GM13976 (cell line): ENCODE results near the gene NHSL1.

Experiments
- DNase-seq: peaks from one replicate; pipeline ENCODE4 v3.0.0; 2012; ENCODE audit warnings: low spot score
- CTCF ChIP-seq: IDR thresholded peaks from 2 replicates; pipeline ENCODE4 v1.5.1; 2012; ENCODE audit warnings: borderline replicate concordance, mild to moderate bottlenecking; ENCODE audit not compliant: insufficient read depth; ENCODE audit errors: extremely low read depth, missing control alignments, control extremely low read depth
- in situ Hi-C: fragments of 300-500 bp; cut with MboI; formaldehyde crosslinking; loops from one replicate; pipeline ENCODE4 v1.12.0; 2022; ENCODE audit warnings: low sequenced_read_pairs, mixed read lengths, inconsistent platforms; ENCODE audit not compliant: unreplicated experiment

The NHSL1 gene

GRCh38 chr6:138396709-138397108, 102.6 kb downstream of the NHSL1 start:
- DNase-seq: no peak
- in situ Hi-C loops: no loop called here
- TF ChIP-seq CTCF: no peak

- in situ Hi-C loops: no loop called here
- DNase-seq: no peak
- no peak for TF ChIP-seq CTCF
Measured at GRCh38 chr6:138393871-138394783, 105.2 kb downstream of the NHSL1 start.

GRCh38 chr6:138389551-138389950, 109.7 kb downstream of the NHSL1 start:
- DNase-seq: no peak
- in situ Hi-C loops: no loop called here
- TF ChIP-seq CTCF: no peak

GRCh38 chr6:138387577-138388368, 111.5 kb downstream of the NHSL1 start:
- no peak for DNase-seq
- in situ Hi-C loops: no loop called here
- no peak for TF ChIP-seq CTCF

- TF ChIP-seq CTCF: no peak
- in situ Hi-C loops: no loop called here
- DNase-seq: no peak
Measured at GRCh38 chr6:138386897-138387296, 112.4 kb downstream of the NHSL1 start.

- no peak for TF ChIP-seq CTCF
- no peak for DNase-seq
- in situ Hi-C loops: no loop called here
Measured at GRCh38 chr6:138383776-138384175, 115.5 kb downstream of the NHSL1 start.
